CD4-positive, alpha-beta T cell treated with Interleukin-6 at 100 ng/mL for 8 hours (primary cell): ENCODE measurements around the gene TIFAB.

Source experiments
- DNase-seq: peaks from one replicate; pipeline ENCODE4 v3.0.0-alpha.2; 2020; ENCODE audit warnings: mixed read lengths, low spot score

TIFAB gene

GRCh38 chr5:135481909-135482311, 29.8 kb upstream of the TIFAB start:
- DNase-seq = no peak

GRCh38 chr5:135481387-135481786, 29.2 kb upstream of the TIFAB start:
- DNase-seq = no peak

GRCh38 chr5:135480511-135480910, 28.4 kb upstream of the TIFAB start:
- no peak for DNase-seq

- DNase-seq = no peak
These were observed 26.8 kb upstream of the TIFAB start for GRCh38 chr5:135478938-135479337.

- DNase-seq = no peak
These were observed 25.5 kb upstream of the TIFAB start for GRCh38 chr5:135477613-135478066.

GRCh38 chr5:135476615-135477581, 24.7 kb upstream of the TIFAB start:
- no peak for DNase-seq

GRCh38 chr5:135473956-135474670, 22.0 kb upstream of the TIFAB start:
- no peak for DNase-seq

GRCh38 chr5:135472141-135472540, 20.0 kb upstream of the TIFAB start:
- no peak for DNase-seq

- no peak for DNase-seq
These were observed 19.6 kb upstream of the TIFAB start for GRCh38 chr5:135471726-135472125.

- no peak for DNase-seq
These were observed 17.8 kb upstream of the TIFAB start for GRCh38 chr5:135469911-135470310.

GRCh38 chr5:135468541-135468940, 16.4 kb upstream of the TIFAB start:
- no peak for DNase-seq

GRCh38 chr5:135467871-135468485, 15.8 kb upstream of the TIFAB start:
- no peak for DNase-seq

GRCh38 chr5:135467051-135467625, 15.0 kb upstream of the TIFAB start:
- no peak for DNase-seq

GRCh38 chr5:135466178-135467050, 14.3 kb upstream of the TIFAB start:
- peak; percentile 45 for DNase-seq

GRCh38 chr5:135465391-135466122, 13.4 kb upstream of the TIFAB start:
- no peak for DNase-seq

GRCh38 chr5:135462304-135462703, 10.2 kb upstream of the TIFAB start:
- peak; percentile 30 for DNase-seq

GRCh38 chr5:135461481-135462151, 9.5 kb upstream of the TIFAB start:
- DNase-seq = no peak

GRCh38 chr5:135460246-135461033, 8.3 kb upstream of the TIFAB start:
- DNase-seq = no peak

GRCh38 chr5:135458921-135459331, 6.8 kb upstream of the TIFAB start:
- DNase-seq = no peak
